VCaP (cell line): ENCODE data around the gene ALB.

ENCODE experiments used
- H3K27ac ChIP-seq: fragments of 450-650 bp; 2 replicates; pipeline ENCODE4 v1.5.1; 2017
- CTCF ChIP-seq: fragments of 450-650 bp; conservative IDR thresholded peaks from 2 replicates; pipeline ENCODE4 v1.5.1; 2017; ENCODE audit warnings: mild to moderate bottlenecking, moderate library complexity

ALB gene

DNA sequence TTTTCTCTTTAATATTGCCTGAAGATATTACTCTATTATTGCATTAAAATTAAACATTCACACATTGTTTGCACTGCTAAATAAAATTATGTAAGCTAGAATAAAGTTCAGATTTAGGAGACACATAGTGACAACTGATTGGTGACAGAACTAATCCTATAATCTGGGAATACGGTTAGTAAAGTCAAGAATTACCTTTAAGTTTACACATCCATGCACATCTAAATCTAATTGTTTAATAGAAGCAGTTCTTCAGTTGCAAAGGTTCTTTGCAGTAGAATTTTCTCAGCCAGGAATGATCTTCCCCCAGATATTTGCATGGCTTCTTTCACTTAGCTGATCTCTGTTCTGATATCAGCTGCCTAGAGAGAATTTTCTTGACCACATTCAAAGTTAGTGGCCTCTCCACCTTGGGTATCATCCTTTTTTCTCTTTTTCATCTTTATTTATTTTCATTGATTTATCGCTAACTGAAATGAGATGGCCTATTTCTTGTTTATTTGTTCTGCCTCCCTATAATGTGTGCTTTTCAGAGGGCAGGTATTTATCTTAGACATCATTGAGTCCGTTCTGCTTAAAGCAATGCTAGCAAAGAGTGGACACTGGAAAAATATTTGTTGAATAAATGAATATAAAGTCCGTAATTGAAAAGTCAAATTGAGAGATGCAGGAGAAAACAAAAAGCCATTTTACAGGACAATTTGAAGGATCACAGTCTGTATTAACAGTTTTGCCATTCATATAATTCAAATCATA is 44.5 kb downstream of the ALB start:
- no peak for TF ChIP-seq CTCF

GRCh38 chr4:73450398-73451004 is 46.4 kb downstream of the ALB start:
- H3K27ac ChIP-seq = peak overlapping the region; percentile 60

More for the DNA sequence above, 44.5 kb downstream of the ALB start:
- no peak overlapping the region for H3K27ac ChIP-seq

GRCh38 chr4:73451404-73451803 is 47.3 kb downstream of the ALB start:
- peak overlapping the region; percentile 60 for H3K27ac ChIP-seq
- no peak for TF ChIP-seq CTCF

More at GRCh38 chr4:73450398-73451004, 46.4 kb downstream of the ALB start:
- TF ChIP-seq CTCF = no peak

DNA sequence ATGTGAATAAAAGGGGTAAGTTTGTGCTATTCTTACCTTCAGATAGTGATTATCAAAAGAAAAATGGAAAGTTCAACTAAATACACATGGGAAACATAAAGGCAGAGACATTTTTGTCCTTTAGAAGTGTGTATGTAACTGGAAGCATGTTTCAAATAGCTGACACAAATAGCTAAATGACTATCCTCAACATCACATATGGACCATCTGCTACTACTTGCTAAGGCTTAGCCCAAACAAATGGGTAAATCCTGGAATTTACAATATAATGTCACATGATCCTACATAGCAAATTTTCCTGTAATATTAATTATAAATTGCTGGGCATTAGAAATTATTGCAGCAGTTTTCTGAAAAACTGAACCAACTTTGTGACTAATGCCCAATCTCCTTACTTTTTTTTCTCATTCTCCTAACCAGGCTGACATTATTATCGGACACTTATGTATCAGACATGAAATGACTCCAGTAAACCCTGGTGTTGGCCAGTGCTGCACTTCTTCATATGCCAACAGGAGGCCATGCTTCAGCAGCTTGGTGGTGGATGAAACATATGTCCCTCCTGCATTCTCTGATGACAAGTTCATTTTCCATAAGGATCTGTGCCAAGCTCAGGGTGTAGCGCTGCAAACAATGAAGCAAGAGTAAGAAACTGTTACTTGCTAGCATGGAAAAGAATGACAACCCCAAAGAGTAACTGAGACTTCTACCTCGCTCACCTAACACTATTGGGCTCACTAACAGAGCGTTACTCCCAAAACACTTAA is 48.1 kb downstream of the ALB start:
- H3K27ac ChIP-seq = peak overlapping the region; percentile 60; the same call in 1 of the 2 replicates
- no peak for TF ChIP-seq CTCF

DNA sequence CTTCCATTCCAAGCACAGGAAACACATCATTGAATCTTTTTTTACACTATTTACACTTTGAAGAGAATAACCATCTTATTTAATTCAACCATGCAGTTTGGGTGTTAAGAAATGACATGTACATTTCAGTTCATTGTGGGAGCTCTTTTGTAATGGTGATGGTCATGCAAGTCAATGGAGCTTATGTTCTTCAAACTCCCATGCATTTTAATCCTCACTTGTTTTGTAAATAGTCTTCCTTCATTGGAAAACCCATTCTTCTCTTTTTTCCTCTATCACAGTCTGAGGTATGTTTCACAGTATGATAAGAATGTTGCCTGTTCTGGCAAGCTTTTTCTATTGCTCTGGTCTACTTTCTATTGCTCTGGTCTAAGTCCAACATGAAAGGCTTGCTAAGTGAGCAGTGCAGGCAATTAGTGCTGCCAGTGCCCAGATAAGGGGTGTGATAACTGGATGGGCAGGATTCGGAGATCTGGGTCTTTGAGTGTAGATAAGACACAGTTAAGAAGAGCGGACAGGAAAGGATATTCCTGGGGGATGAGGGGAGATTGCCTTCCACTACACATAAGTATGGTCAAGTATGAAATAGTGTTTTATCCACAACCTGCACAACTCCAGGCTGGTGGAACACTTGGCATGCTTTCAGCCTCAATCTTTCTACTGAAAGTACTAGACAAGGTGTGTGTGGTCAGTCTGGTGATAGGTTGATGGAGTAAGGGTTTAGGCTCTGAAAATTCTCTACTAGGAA is 49.0 kb downstream of the ALB start:
- H3K27ac ChIP-seq = peak overlapping the region; percentile 40
- TF ChIP-seq CTCF = no peak

DNA sequence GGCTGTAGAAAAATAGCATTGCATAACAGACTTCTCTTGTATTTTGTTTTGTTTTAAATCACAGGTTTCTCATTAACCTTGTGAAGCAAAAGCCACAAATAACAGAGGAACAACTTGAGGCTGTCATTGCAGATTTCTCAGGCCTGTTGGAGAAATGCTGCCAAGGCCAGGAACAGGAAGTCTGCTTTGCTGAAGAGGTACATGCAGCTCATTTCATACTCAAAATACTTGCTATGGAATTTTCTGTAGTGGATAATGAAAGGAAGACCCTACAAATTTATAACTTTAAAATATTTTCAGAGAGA is 49.6 kb downstream of the ALB start:
- H3K27ac ChIP-seq = peak overlapping the region; percentile 40
- no peak for TF ChIP-seq CTCF

GRCh38 chr4:73454920-73455319 is 50.8 kb downstream of the ALB start:
- no peak overlapping the region for H3K27ac ChIP-seq
- TF ChIP-seq CTCF = no peak
